ENCODE data around the gene ZGPAT. TPM values are rescaled to one million over a fixed set of nuclear protein-coding genes. Genes with fewer than 3 reads are reported as not detected.
A peak's percentile ranks its signal among the peaks of the same experiment; 100 is the strongest.

Gene ZGPAT
- total RNA-seq, 1 experiment from 2014 or later = 35.8 TPM

DNA sequence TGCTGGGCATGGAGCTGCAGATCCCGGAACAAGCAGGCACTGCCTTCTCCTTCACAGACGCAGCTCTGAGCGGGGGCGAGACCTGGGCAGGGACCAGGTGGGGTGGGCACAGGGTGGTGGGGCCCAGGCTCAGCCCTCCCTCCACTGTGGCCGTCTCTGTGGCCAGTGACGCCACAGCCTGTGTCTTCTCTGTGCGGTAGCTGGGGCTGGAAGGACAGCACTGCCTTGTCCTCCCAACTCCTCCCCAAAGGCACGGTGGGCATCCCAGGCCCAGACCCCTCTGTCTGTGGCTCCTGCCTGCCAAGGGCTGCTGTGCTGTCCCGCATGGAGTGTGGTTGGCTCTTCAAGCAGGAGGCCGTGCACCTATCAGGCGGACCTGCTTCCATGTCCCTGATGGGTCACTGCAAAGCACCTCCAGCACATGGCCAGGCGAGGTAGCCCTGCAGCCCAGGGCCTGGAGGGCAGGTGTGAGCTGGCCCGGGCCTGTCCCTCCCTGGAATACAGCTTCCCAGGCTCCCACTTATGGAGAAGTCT, 26.2 kb upstream of the ZGPAT start:
- ChIA-PET POLR2A (no interaction called here), CTCF (interaction anchor here (0.6 kb wide), 1 partner anchor 39 kb away, joined by 3 read pairs; no protein-coding TSS in a partner anchor)
- TF ChIP-seq SIN3A (IDR thresholded peaks at IDR 0.05; ENCODE audit: borderline replicate concordance, insufficient read depth, low read depth, low read length) (no peak), TCF7L2 (IDR thresholded peaks at IDR 0.05; ENCODE audit: low read depth, low read length) (no peak), POLR2AphosphoS5 (IDR thresholded peaks at IDR 0.05; ENCODE audit: low read depth, low read length) (no peak)
- TF ChIP-seq, protein P1, sequence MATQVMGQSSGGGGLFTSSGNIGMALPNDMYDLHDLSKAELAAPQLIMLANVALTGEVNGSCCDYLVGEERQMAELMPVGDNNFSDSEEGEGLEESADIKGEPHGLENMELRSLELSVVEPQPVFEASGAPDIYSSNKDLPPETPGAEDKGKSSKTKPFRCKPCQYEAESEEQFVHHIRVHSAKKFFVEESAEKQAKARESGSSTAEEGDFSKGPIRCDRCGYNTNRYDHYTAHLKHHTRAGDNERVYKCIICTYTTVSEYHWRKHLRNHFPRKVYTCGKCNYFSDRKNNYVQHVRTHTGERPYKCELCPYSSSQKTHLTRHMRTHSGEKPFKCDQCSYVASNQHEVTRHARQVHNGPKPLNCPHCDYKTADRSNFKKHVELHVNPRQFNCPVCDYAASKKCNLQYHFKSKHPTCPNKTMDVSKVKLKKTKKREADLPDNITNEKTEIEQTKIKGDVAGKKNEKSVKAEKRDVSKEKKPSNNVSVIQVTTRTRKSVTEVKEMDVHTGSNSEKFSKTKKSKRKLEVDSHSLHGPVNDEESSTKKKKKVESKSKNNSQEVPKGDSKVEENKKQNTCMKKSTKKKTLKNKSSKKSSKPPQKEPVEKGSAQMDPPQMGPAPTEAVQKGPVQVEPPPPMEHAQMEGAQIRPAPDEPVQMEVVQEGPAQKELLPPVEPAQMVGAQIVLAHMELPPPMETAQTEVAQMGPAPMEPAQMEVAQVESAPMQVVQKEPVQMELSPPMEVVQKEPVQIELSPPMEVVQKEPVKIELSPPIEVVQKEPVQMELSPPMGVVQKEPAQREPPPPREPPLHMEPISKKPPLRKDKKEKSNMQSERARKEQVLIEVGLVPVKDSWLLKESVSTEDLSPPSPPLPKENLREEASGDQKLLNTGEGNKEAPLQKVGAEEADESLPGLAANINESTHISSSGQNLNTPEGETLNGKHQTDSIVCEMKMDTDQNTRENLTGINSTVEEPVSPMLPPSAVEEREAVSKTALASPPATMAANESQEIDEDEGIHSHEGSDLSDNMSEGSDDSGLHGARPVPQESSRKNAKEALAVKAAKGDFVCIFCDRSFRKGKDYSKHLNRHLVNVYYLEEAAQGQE (IDR thresholded peaks at IDR 0.05; ENCODE audit: insufficient read depth in 1 of 2, low read depth in 2 of 2, low read length in 1 of 2) = no peak
- TF ChIP-seq, protein P2, sequence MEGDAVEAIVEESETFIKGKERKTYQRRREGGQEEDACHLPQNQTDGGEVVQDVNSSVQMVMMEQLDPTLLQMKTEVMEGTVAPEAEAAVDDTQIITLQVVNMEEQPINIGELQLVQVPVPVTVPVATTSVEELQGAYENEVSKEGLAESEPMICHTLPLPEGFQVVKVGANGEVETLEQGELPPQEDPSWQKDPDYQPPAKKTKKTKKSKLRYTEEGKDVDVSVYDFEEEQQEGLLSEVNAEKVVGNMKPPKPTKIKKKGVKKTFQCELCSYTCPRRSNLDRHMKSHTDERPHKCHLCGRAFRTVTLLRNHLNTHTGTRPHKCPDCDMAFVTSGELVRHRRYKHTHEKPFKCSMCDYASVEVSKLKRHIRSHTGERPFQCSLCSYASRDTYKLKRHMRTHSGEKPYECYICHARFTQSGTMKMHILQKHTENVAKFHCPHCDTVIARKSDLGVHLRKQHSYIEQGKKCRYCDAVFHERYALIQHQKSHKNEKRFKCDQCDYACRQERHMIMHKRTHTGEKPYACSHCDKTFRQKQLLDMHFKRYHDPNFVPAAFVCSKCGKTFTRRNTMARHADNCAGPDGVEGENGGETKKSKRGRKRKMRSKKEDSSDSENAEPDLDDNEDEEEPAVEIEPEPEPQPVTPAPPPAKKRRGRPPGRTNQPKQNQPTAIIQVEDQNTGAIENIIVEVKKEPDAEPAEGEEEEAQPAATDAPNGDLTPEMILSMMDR (IDR thresholded peaks at IDR 0.05) = no peak
- no TSS peak for BruUV-seq (replicated peaks)
- Histone ChIP-seq H3K27ac (ENCODE audit: low read length) (peak overlapping the region; percentile 88), H3K27me3 (ENCODE audit: control insufficient read depth, insufficient read depth, low read length) (no peaks in the 10 kb centered on the region), H3K4me1 (ENCODE audit: control insufficient read depth, insufficient read depth, low read length) (peaks cover 27% of the 10 kb centered on the region), H3K4me3 (ENCODE audit: low read depth in 2 of 2, low read length in 2 of 2) (no peak overlapping the region), H3K36me3 (ENCODE audit: control insufficient read depth, insufficient read depth, low read length) (no peaks in the 10 kb centered on the region; the same call in 1 of the 2 replicates), H3K9me3 (ENCODE audit: control insufficient read depth, insufficient read depth, low read depth, low read length) (no peaks in the 10 kb centered on the region)
- intact Hi-C loops (cut with micrococcal nuclease; ENCODE audit: unreplicated experiment) = no loop called here
- DNase-seq (ENCODE audit: low read depth, low spot score) (no peak), ATAC-seq (peak; percentile 6)
- in situ Hi-C loops (cut with HindIII; ENCODE audit: low pct_unique_long_range_greater_than_20kb, low sequenced_read_pairs) = no loop called here

DNA sequence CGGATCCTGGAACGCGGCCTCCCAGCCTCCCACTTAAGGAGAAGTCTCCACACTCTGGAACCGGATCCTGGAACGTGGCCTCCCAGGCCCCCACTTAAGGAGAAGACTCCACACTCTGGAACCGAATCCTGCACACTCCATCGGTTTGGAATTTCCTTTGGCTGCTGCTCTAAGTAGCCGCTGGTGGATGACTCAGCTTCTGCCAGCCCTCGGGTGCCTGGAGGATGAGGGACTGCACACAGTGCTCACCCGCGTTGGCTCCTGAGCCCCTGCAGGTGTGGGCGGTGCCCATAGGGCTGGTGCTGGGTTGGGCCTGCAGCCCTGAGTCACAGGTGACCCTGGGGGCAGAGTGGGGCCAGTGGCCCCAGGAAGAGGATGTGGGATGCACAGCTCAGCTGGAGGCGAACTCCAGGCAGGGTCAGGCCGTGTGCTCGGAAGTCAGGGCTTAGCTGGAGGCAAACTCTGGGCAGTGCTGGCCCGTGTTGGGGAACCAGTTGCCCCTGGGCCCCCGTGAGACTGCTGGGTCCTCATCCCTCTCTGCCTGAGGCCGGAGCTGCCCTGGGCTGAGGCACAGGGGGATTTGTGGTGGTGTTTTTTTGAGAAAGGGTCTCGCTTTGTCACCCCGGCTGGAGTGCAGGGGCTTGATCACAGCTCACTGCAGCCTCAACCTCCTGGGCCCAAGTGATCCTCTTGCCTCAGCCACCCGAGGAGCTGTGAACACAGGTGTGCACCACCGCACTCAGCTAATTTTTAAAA, 25.3 kb upstream of the ZGPAT start:
- Histone ChIP-seq H3K27ac (ENCODE audit: low read length) (peak overlapping the region; percentile 88), H3K27me3 (ENCODE audit: control insufficient read depth, insufficient read depth, low read length) (no peaks in the 10 kb centered on the region), H3K4me1 (ENCODE audit: control insufficient read depth, insufficient read depth, low read length) (peaks cover 31% of the 10 kb centered on the region), H3K9me3 (ENCODE audit: control insufficient read depth, insufficient read depth, low read depth, low read length) (no peaks in the 10 kb centered on the region), H3K4me3 (ENCODE audit: low read depth in 2 of 2, low read length in 2 of 2) (no peak overlapping the region), H3K36me3 (ENCODE audit: control insufficient read depth, insufficient read depth, low read length) (no peaks in the 10 kb centered on the region; the same call in 1 of the 2 replicates)
- ChIA-PET POLR2A (interaction anchor here (0.9 kb wide), 1 partner anchor 16 kb away, joined by 3 read pairs; no protein-coding TSS in a partner anchor), CTCF (interaction anchor here (0.5 kb wide), 1 partner anchor 16 kb away, joined by 3 read pairs; no protein-coding TSS in a partner anchor)
- DNase-seq (ENCODE audit: low read depth, low spot score) (peak; percentile 96), ATAC-seq (peak; percentile 95)
- in situ Hi-C loops (cut with HindIII; ENCODE audit: low pct_unique_long_range_greater_than_20kb, low sequenced_read_pairs) (no loop called here), intact Hi-C loops (cut with micrococcal nuclease; ENCODE audit: unreplicated experiment) (no loop called here)
- TF ChIP-seq, protein P1 (IDR thresholded peaks at IDR 0.05; ENCODE audit: insufficient read depth in 1 of 2, low read depth in 2 of 2, low read length in 1 of 2) = 0 out of 4 replicates have a peak, but pooled peaks of 1 of the 2 experiments have one; percentile 52
- peak; percentile 74 for TF ChIP-seq TCF7L2 (IDR thresholded peaks at IDR 0.05; ENCODE audit: low read depth, low read length)
- TF ChIP-seq SIN3A (IDR thresholded peaks at IDR 0.05; ENCODE audit: borderline replicate concordance, insufficient read depth, low read depth, low read length) = no peak
- peak; percentile 61; the same call in 1 of the 2 replicates for TF ChIP-seq POLR2AphosphoS5 (IDR thresholded peaks at IDR 0.05; ENCODE audit: low read depth, low read length)
- no TSS peak for BruUV-seq (replicated peaks)

All from Panc1 (cell line).